HEK293 (cell line): ENCODE measurements around the gene PMM1.

Experiments
- CTCF ChIA-PET: fragments of 350-600 bp; formaldehyde crosslinking; extraction: SDS; loops from one replicate; lab custom pipeline; 2021; ENCODE audit warnings: antibody characterized with exemption; lab: Yijun Ruan, JAX
- POLR2A ChIA-PET: fragments of 300-600 bp; formaldehyde crosslinking; extraction: SDS; loops from one replicate; lab custom pipeline; 2020; ENCODE audit warnings: antibody characterized with exemption, inconsistent platforms; lab: Yijun Ruan, JAX
- H3K27ac ChIP-seq: fragments of 200-500 bp; sonication (Bioruptor generic); 2 replicates; pipeline ENCODE4 v1.5.1; 2014; ENCODE audit warnings: low read depth, low read length, control low read depth, inconsistent platforms; ENCODE audit errors: extremely low read depth
- H3K36me3 ChIP-seq, 2 experiments: fragments of 200-500 bp in 1 of 2; sonication (Bioruptor generic) in 1 of 2; 1 replicate in 1 of 2; 2 replicates in 1 of 2; pipeline ENCODE4 v1.5.1; 2014 to 2017; ENCODE audit warnings: inconsistent platforms in 2 of 2, low read length in 2 of 2; ENCODE audit not compliant: control insufficient read depth in 2 of 2, insufficient read depth in 1 of 2
- H3K4me1 ChIP-seq: fragments of 200-500 bp; sonication (Bioruptor generic); 2 replicates; pipeline ENCODE4 v1.5.1; 2014; ENCODE audit warnings: mild to moderate bottlenecking, low read length, inconsistent platforms; ENCODE audit not compliant: control insufficient read depth, insufficient read depth
- H3K4me3 ChIP-seq: 2 replicates; pipeline ENCODE4 v1.5.1; 2011; ENCODE audit warnings: low read depth, mild to moderate bottlenecking, control low read depth, low read length, moderate library complexity
- H3K9me3 ChIP-seq: fragments of 200-500 bp; sonication (Bioruptor generic); 2 replicates; pipeline ENCODE4 v1.5.1; 2014; ENCODE audit warnings: low read depth, low read length, inconsistent platforms; ENCODE audit not compliant: control insufficient read depth, insufficient read depth
- HOXC10 ChIP-seq: sonication (generic); formaldehyde crosslinking; IDR thresholded peaks from 2 replicates; pipeline ENCODE4 v1.8.1; 2023; ENCODE audit warnings: mild to moderate bottlenecking, missing genetic modification reagents
- HOXD13 ChIP-seq: sonication (generic); formaldehyde crosslinking; IDR thresholded peaks from 2 replicates; pipeline ENCODE4 v1.8.0; 2022; ENCODE audit warnings: missing genetic modification reagents, borderline replicate concordance
- MYNN ChIP-seq: fragments of 450-650 bp; formaldehyde crosslinking; IDR thresholded peaks from 2 replicates; pipeline ENCODE4 v1.5.1; 2016; ENCODE audit warnings: missing biosample characterization, missing genetic modification characterization, borderline replicate concordance
- OVOL3 ChIP-seq: fragments of 450-650 bp; formaldehyde crosslinking; IDR thresholded peaks from 2 replicates; pipeline ENCODE4 v1.5.1; 2016; ENCODE audit warnings: missing biosample characterization, missing genetic modification characterization
- SP2 ChIP-seq: fragments of 450-650 bp; formaldehyde crosslinking; IDR thresholded peaks from 2 replicates; pipeline ENCODE4 v1.5.1; 2016; ENCODE audit warnings: missing biosample characterization, missing genetic modification characterization
- TCF7L2 ChIP-seq: IDR thresholded peaks from 2 replicates; pipeline ENCODE4 v1.6.1; 2011; ENCODE audit warnings: low read depth, mild to moderate bottlenecking, inconsistent platforms, low read length, moderate library complexity, borderline replicate concordance
- ZBTB8A ChIP-seq: fragments of 450-650 bp; formaldehyde crosslinking; IDR thresholded peaks from 2 replicates; pipeline ENCODE4 v1.5.1; 2016; ENCODE audit warnings: missing biosample characterization, missing genetic modification characterization
- ZFP37 ChIP-seq: fragments of 450-650 bp; formaldehyde crosslinking; IDR thresholded peaks from 2 replicates; pipeline ENCODE4 v1.5.1; 2016; ENCODE audit warnings: missing biosample characterization, missing genetic modification characterization
- ZNF112 ChIP-seq: fragments of 450-650 bp; formaldehyde crosslinking; IDR thresholded peaks from 2 replicates; pipeline ENCODE4 v1.5.0; 2017; ENCODE audit warnings: missing biosample characterization, missing genetic modification characterization
- ZNF114 ChIP-seq: fragments of 450-650 bp; formaldehyde crosslinking; IDR thresholded peaks from 2 replicates; pipeline ENCODE4 v1.5.0; 2017; ENCODE audit warnings: missing biosample characterization, missing genetic modification characterization
- ZNF157 ChIP-seq: fragments of 450-650 bp; formaldehyde crosslinking; IDR thresholded peaks from 2 replicates; pipeline ENCODE4 v1.5.1; 2016; ENCODE audit warnings: missing biosample characterization, missing genetic modification characterization
- ZNF175 ChIP-seq: fragments of 450-650 bp; formaldehyde crosslinking; IDR thresholded peaks from 2 replicates; pipeline ENCODE4 v1.5.1; 2016; ENCODE audit warnings: missing biosample characterization, missing genetic modification characterization
- ZNF23 ChIP-seq: fragments of 450-650 bp; formaldehyde crosslinking; IDR thresholded peaks from 2 replicates; pipeline ENCODE4 v1.5.1; 2016; ENCODE audit warnings: missing biosample characterization, missing genetic modification characterization, borderline replicate concordance
- ZNF341 ChIP-seq: fragments of 450-650 bp; formaldehyde crosslinking; IDR thresholded peaks from 2 replicates; pipeline ENCODE4; 2016; ENCODE audit warnings: low read depth, missing biosample characterization, missing genetic modification characterization
- ZNF366 ChIP-seq: fragments of 450-650 bp; formaldehyde crosslinking; conservative IDR thresholded peaks from 2 replicates; pipeline ENCODE4 v1.5.1; 2016; ENCODE audit warnings: missing biosample characterization, missing genetic modification characterization
- ZNF548 ChIP-seq: fragments of 450-650 bp; formaldehyde crosslinking; IDR thresholded peaks from 2 replicates; pipeline ENCODE4 v1.5.1; 2016; ENCODE audit warnings: missing biosample characterization, missing genetic modification characterization
- ZNF626 ChIP-seq: fragments of 450-650 bp; sonication (Bioruptor Pico); formaldehyde crosslinking; IDR thresholded peaks from 2 replicates; pipeline ENCODE4 v1.5.1; 2018; ENCODE audit warnings: missing biosample characterization, missing genetic modification characterization, inconsistent platforms
- ZNF830 ChIP-seq: fragments of 450-650 bp; IDR thresholded peaks from 2 replicates; pipeline ENCODE4 v1.5.0; 2018; ENCODE audit warnings: missing biosample characterization, missing genetic modification characterization, low read depth, mild to moderate bottlenecking, moderate library complexity
- TF ChIP-seq, protein P1 (sequence below): fragments of 450-650 bp; formaldehyde crosslinking; IDR thresholded peaks from 2 replicates; pipeline ENCODE4 v1.5.1; 2016; ENCODE audit warnings: missing biosample characterization, missing genetic modification characterization
- TF ChIP-seq, protein P2 (sequence below): fragments of 450-650 bp; formaldehyde crosslinking; IDR thresholded peaks from 2 replicates; pipeline ENCODE4 v1.5.1; 2017; ENCODE audit warnings: missing biosample characterization, missing genetic modification characterization
- TF ChIP-seq, protein P3 (sequence below): fragments of 450-650 bp; formaldehyde crosslinking; IDR thresholded peaks from 2 replicates; pipeline ENCODE4 v1.5.1; 2017; ENCODE audit warnings: missing biosample characterization, missing genetic modification characterization

Gene PMM1

DNA sequence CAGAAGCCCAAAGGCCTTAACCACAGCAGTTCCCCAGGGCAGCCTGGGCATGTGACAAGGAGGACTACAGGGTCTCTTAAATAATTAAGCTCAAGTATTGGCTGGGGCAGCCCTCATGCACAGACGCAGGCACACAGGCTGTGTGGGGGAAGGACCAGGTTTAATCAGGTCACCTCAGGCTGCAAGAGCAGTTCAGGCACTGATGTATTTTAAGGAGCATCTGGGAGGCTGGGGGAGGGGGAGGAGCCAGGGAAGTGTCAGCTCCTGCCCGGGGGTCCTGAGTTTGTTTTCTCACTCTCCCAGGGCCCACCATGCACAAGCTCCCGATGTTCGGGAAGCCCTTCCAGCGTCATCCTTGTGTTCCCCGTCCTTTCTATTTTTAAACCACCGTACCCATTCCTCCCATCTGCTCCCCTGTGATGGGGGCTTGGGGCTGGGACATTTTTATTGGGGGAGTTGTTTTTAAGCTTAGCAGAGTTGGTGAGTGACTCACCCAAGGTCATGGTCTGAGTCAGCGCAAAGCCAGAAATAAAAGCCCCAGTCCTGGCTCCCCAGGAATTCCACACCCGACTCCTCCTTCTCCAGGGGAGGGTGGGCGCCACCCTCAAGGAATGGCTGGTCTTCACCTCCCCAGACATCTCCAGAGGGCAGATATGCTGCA lies 26.5 kb downstream of the PMM1 start (continued):
- TF ChIP-seq, protein P1, sequence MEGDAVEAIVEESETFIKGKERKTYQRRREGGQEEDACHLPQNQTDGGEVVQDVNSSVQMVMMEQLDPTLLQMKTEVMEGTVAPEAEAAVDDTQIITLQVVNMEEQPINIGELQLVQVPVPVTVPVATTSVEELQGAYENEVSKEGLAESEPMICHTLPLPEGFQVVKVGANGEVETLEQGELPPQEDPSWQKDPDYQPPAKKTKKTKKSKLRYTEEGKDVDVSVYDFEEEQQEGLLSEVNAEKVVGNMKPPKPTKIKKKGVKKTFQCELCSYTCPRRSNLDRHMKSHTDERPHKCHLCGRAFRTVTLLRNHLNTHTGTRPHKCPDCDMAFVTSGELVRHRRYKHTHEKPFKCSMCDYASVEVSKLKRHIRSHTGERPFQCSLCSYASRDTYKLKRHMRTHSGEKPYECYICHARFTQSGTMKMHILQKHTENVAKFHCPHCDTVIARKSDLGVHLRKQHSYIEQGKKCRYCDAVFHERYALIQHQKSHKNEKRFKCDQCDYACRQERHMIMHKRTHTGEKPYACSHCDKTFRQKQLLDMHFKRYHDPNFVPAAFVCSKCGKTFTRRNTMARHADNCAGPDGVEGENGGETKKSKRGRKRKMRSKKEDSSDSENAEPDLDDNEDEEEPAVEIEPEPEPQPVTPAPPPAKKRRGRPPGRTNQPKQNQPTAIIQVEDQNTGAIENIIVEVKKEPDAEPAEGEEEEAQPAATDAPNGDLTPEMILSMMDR: no peak
- TF ChIP-seq HOXC10 (CRISPR knock-in tag) (no peak), ZNF157 (tag by site-specific recombination) (no peak), ZNF830 (tag by site-specific recombination) (no peak), MYNN (peak; percentile 83), ZNF366 (tag by site-specific recombination) (no peak)

DNA sequence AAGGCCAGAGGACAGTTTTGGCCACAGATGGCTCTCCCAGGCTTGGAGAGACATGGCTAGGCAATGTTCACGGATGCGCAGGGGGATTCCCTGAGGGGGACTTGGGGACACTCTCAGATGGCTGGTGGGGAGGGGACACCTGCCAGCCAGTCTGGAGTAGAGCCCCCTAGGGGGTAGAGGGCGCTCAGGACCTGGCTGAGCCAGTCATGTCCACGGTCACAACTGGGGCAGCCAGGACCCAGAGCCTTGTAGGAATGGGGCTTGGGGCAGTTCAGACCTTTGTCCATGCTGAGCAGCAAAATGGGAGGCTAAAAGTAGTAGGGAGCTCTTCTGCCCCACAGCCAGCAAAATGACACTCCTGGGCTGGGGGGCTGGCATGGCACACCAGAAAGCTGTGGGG lies 27.2 kb downstream of the PMM1 start:
- no peaks in the 10 kb centered on the region for H3K9me3 ChIP-seq
- POLR2A ChIA-PET: interaction anchor here (1.1 to 12.8 kb wide), 4 partner anchors 11 to 116 kb away, joined by 3 to 105 read pairs (median 4); partner anchors contain the start of genes DESI1, PMM1 and TOB2
- CTCF ChIA-PET: interaction anchor here (0.6 to 2.0 kb wide), 3 partner anchors 9 to 19 kb away, joined by 3 to 7 read pairs (median 4); partner anchors contain the start of gene POLR3H
- H3K36me3 ChIP-seq: no peaks in the 10 kb centered on the region
- H3K4me3 ChIP-seq: no peak overlapping the region
- no peak overlapping the region for H3K27ac ChIP-seq
- H3K4me1 ChIP-seq: peaks cover 3% of the 10 kb centered on the region
- no peak for TF ChIP-seq TCF7L2
- TF ChIP-seq ZNF548 (tag by site-specific recombination): no peak
- TF ChIP-seq, protein P2, sequence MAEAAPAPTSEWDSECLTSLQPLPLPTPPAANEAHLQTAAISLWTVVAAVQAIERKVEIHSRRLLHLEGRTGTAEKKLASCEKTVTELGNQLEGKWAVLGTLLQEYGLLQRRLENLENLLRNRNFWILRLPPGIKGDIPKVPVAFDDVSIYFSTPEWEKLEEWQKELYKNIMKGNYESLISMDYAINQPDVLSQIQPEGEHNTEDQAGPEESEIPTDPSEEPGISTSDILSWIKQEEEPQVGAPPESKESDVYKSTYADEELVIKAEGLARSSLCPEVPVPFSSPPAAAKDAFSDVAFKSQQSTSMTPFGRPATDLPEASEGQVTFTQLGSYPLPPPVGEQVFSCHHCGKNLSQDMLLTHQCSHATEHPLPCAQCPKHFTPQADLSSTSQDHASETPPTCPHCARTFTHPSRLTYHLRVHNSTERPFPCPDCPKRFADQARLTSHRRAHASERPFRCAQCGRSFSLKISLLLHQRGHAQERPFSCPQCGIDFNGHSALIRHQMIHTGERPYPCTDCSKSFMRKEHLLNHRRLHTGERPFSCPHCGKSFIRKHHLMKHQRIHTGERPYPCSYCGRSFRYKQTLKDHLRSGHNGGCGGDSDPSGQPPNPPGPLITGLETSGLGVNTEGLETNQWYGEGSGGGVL (tag by site-specific recombination): no peak
- no peak for TF ChIP-seq ZBTB8A (tag by site-specific recombination)
- TF ChIP-seq, protein P3, sequence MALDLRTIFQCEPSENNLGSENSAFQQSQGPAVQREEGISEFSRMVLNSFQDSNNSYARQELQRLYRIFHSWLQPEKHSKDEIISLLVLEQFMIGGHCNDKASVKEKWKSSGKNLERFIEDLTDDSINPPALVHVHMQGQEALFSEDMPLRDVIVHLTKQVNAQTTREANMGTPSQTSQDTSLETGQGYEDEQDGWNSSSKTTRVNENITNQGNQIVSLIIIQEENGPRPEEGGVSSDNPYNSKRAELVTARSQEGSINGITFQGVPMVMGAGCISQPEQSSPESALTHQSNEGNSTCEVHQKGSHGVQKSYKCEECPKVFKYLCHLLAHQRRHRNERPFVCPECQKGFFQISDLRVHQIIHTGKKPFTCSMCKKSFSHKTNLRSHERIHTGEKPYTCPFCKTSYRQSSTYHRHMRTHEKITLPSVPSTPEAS: no peak
- TF ChIP-seq ZNF175 (tag by site-specific recombination): no peak
- TF ChIP-seq HOXD13: no peak
- no peak for TF ChIP-seq ZNF112
- no peak for TF ChIP-seq ZNF341 (tag by site-specific recombination)
- TF ChIP-seq OVOL3 (tag by site-specific recombination): no peak
- no peak for TF ChIP-seq SP2
- no peak for TF ChIP-seq ZNF23 (tag by site-specific recombination)
- TF ChIP-seq ZNF626 (tag by site-specific recombination): no peak
- TF ChIP-seq ZNF114 (tag by site-specific recombination): no peak
- TF ChIP-seq ZNF157 (tag by site-specific recombination): no peak
- TF ChIP-seq ZFP37 (tag by site-specific recombination): no peak
